Measurements from ENCODE around the gene UBL3.

UBL3 gene

DNA sequence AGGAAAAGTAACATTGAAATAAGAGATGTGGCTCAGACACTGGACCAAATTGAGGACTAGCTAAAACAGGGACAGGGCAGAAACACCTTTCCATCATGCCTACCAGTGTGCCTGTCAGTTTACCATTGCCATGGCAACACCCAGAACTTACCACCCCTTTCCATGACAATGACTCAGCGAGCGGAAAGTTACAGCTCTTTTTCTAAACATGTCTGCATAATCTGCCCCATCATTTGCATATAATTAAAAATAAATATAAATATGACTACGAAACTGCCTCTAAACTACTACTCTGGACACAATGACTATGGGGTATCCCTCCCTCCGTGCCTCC, 96.0 kb downstream of the UBL3 start:
- DNase-seq (ENCODE audit: low read depth) = no peak

DNA sequence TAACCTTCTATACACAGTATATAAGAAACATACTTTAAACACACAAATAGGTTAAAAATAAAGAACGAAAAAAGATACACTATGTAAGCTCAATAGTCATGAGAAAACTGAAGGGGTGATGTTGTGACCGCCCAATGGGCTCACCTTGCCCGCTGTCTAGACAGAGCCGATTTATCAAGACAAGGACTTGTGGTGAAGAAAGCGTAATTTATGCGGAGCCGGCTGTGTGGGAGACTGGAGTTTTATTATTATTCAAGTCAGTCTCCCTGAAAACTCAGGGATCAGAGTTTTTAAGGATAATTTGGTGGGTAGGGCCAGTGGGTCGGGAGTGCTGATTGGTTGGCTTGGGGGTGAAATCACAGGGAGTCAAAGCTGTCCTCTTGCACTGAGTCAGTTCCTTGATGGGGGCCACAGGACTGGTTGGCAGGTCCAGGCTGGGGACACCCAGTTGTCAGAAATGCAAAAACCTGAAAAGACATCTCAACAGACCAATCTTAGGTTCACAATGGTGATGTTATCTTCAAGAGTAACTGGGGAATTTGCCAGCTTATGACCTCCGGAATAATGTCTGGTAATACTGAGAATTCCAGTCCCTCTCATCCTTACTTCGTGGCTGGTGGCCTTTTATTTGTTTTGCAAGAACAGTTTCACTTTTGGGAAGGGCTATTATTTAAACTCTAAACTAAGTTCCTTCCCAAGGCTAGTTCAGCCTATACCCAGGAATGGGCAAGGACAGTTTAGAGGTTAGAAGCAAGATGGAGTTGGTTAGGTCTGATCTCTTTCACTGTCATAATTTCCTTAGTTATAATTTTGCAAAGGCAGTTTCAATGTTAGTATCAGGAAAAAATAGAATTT, 96.6 kb downstream of the UBL3 start:
- DNase-seq (ENCODE audit: low read depth) = no peak

DNA sequence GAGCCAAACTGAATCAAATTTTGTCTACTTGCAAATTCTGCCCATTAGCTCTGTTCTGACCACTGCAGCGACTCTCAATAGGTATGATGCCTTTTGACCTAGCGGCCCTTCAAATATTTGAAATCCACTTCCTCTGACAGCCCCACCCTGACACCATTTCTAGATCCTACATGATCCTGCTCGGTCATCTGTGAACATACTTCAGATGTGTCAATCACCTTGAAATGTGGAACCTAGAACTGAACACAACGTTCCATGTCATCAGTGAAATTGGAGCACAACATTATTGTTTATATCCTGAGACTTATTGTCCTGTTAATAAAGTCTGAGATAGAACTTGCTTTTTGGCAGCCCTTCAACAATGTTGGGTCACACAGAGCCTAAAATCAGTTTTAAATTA, 98.2 kb downstream of the UBL3 start:
- DNase-seq (ENCODE audit: low read depth) = no peak

DNA sequence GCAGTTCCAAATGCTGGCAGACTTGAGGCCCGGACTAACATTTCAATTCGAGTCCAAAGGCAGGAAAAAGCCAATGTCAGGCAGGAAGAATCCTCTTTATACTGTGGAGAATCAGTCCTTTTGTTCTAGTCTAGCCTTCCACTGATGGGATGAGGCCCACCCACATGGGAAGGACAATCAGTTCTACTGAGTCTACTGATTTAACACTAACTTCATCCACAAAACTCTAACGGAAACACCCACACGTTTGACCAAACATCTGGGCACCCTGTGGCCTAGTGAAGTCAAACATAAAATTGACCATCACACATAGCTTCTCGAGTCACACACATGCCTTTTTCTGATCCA, 100.3 kb downstream of the UBL3 start:
- no peak for DNase-seq (ENCODE audit: low read depth)

DNA sequence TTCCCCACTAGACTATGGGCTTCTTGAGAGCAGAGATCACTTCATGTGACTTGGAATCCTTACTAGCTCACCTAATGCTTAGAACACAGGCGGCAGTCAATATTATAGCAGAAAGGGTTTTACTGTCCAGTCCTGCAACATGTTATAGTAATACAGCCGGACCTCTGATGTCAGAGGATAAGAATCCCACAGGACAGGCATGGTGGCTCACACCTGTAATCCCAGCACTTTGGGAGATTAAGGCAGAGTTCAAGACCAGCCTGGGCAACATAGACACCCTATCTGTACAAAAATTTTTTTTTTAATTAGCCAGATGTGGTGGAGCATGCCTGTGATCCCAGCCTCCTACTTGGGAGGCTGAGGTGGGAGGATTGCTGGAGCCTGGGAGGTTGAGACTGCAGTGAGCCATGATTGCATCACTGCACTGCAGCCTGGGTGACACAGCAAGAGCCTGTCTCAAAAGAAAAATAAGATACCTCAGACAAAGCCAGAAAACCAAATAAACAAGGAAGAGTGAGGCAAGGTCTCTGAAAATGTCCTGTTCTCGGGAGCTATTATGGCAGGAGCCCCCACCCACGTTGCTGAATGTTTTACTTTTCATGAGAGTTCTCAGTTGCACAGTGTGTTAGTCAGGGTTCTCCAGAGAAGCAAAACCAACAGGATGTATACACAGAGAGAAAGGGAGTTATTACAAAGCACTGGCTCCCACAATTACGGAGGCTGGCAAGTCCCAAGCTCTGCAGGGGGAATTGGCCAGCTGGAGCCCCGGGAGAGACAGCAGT, 100.8 kb downstream of the UBL3 start:
- DNase-seq (ENCODE audit: low read depth) = no peak

DNA sequence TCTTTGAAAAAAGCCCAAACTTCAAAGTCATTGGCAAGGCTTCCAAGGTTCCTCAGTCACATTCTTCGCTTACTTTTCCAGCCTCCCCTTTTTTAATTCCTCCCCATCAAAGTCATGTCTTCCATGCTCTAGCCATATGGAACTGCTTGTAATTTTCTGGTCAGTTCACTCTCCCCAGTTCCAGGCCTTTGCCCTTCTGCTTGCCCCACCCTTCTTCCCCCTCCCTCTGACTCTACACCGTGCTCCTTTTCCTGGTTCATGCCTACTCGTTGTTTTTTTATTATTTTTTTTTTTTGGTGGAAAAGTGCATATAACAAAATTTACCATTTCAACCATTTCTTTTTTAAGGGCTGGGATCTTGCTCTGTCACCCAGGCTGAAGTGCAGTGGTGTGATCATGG, 102.3 kb downstream of the UBL3 start:
- no peak for DNase-seq (ENCODE audit: low read depth)

DNA sequence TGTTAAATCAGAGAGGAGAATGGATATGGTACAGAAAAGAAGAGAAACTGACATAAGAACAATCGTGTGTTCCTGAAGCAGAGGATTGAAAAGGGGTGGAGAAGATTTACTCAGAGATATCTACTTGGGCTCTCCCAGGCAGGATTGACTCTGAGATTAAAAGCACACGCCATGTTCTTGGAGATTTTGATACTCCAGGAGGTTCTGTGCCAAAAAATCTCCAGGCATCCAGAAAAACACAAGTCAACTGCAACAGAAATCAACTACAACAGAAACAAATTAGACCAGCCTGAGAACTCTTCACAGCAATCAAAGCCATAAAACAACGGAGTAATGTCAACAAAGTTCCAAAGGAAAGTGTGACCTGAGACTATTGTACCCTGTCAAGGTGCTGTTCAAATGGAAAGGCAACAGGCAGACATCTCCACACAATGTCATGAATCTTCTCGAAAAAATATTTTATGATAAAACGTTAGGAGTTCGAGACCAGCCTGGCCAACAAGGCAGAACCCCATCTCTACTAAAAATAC, 104.2 kb downstream of the UBL3 start:
- no peak for DNase-seq (ENCODE audit: low read depth)

DNA sequence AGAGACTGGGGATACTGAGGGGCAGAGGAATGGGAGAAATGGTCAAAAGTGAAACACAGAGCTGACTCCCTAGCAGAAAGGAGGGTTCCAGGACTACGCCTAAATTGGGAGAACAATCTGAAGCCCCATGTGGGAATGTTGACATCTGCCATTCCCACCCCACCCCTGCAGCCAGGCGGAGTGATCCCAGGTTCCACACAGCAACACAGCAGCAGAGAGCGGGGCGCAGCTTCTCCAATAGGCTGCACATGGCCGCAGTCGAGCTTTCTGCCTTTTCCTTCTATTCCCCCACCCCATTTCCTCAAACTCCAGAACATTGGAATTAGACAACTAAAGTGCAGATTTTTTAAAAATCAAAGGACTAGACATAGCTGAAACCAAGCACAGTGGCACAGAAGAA, 104.7 kb downstream of the UBL3 start:
- DNase-seq (ENCODE audit: low read depth) = no peak

DNA sequence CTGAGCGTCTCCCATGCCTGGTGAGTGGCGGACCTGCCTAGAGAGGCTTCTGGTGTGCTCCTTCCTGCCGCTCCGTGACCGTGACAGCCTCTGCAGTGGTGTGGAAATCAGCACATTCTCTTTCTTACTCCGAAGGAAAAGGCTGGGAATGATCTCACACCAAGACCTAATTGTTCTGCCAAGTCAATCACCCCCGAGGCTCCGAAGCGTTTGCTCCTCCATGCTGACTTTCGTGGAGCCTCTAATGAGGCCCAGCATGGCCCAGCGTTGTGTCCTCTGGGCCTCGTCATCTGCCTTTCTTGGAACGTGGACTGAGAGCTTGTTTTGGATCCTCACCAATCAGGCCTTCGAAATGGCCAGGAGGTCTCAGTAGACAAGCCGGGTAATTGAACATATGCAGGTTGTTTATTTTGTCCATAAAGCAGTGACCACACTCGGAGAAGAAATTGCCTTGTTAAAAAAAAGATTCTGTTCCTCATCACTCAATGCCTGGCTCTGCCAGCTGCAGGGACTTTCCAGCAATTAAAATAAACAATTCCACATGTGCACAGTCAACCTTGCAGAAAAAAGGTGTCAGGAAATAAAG, 107.1 kb downstream of the UBL3 start:
- no peak for DNase-seq (ENCODE audit: low read depth)

DNA sequence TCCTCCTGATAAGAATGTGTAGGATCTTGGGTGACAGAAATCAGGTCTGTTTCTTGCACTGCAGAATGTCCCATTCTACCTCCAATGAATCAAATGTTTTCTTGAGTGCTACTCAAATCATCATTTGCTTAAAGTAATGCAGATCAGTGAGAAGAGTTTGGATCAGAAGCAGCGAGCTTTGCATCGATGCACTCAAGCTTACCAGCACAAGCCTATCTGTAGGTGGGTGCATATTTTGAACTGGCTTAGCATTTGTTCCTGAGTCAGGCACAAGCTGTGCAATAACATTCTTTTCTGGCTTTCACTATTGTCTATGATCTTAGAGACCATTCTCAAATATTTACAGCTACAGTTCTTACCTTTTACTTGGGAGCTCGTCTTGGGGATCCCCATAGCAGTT, 109.5 kb downstream of the UBL3 start:
- no peak for DNase-seq (ENCODE audit: low read depth)

DNA sequence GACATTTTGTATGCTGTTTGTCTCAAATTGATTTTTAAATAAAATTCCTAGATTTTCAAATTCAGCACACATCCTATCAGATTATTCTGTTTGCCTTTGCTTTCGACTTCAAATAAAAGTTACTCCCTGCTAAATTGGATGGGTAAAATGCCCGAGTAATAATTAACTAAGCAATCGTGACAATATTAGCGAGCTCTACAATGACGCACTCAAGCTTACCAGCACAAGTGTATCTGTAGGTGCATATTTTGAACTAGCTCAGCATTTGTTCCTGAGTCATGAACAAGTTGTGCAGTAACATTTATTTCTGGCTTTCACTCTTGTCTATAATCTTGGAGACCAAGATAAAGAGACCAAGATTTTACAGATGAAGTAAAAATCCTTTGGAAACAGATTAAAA, 113.4 kb downstream of the UBL3 start:
- no peak for DNase-seq (ENCODE audit: low read depth)

DNA sequence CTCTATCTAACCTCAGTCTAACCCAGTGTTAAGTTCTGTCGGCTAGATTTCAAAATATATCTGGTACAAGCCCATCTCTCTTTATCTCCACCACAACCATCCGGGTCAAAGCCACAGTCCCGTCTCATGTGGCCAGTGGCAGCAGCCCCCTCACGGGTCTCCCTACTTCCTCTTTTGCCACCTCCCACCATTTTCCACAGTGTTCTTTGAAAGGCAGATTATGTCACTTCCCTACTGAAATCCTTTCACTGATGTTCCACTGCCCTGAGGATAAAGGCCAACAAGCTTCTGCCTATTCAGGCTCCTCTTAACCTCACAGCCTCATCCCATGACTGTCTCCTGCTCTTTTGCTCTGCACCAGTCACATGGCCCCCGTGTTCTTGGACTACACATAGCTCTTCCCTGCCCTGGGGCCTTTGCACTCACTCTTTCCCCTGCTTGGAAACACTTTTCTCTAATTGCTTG, 117.2 kb downstream of the UBL3 start:
- no peak for DNase-seq (ENCODE audit: low read depth)

DNA sequence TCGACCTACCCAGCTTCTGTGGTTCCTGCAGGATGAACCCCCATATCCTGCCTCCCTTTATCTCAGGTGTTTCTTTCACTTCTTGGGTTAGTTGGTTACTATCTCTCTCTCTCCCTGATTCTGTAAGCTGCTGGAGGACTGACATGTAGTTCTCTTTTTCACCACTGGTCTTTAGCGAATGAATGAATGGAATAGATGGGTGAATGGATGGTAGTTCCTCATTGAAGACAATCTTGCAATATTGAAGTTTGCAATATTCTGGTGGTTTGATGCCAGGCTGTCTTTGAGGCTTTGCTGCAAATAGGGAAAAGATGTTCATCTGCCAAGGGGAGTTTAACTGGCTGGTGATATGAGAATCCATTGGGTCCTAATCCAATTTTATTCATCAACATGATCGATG, 120.2 kb downstream of the UBL3 start:
- no peak for DNase-seq (ENCODE audit: low read depth)

DNA sequence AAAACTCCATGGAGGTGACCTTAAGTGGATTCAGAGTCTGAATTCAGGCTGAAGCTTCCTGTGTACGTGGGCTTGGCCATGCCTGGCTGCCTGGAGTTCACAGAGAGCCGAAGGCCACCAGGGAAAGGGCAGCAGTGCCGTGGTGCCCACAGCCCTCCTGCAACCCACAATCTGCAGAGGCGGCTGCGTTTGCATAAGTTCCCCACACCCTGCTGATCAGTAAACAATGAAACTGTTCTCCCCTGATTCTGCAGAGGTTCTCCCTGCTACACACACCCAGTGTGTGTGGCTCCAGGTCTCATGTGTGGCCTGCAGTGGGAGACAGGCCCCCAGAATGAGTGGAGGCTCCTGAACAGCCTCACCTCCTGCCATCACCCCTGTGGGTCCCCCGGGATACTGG, 128.0 kb downstream of the UBL3 start:
- no peak for DNase-seq (ENCODE audit: low read depth)

DNA sequence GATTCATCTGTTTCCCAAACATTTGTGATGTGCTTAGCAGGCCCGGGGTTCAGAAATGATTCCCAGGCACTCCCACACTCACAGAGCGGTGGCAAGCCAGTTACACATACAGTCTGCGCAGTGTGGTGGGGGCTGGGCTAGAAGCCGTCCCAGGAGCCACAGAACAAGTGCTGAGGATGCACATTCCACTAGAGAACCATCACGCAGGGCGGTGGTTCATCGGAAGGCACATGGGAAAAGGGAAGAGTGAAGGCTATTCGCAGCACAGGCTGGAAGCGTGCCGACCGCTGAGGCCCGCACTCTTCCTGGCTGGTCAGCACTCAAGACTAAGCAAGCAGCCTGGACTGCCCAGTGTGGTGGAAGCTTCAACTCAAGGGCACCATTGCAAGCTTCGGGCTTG, 128.7 kb downstream of the UBL3 start:
- DNase-seq (ENCODE audit: low read depth) = no peak

DNA sequence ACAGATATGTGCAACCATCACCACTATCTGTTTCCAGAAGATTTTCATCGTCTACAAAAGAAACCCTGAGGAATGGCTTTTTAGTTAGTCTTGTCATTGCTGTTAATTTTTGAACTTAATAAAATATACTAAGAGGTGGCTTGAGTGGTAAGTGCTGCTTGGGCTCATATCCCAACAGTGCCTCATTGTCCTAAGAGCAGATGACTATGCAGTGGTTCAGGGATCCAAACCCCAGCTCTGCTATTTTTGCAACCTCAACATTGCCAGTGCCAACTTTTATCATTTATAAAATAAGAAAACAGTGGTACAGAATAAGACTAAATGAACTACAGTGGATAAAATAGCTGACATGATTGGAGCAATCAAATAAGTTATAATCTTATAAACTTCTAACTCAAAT, 131.7 kb downstream of the UBL3 start:
- no peak for DNase-seq (ENCODE audit: low read depth)

DNA sequence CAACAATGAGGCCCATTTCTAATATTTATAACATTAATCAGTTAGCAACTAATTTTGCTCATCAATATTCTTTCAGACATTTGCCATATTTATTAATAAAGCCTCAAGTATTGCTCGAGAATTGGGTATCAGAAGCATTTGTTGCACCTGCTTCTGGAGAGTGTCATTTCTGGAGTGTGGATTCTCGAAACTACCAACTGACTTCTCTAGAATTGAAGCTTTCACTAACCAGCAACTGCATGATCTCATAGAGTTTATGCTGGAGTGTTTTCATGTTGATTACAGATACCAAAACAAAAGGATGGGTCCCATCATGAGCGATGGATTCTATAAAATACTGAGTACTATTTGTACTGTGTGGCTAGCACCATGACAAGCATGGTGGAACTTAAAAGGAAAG, 133.9 kb downstream of the UBL3 start:
- DNase-seq (ENCODE audit: low read depth) = no peak
